Measurements from ENCODE around the gene DPY19L1. TPM values are rescaled to one million over a fixed set of nuclear protein-coding genes. Genes with fewer than 3 reads are reported as not detected.
"Not testable (repeated sequence)": the region's sequence is repeated elsewhere in the genome, so short reads cannot be mapped to it uniquely, and the experiment has no call there.

Gene DPY19L1
- total RNA-seq, 2 donors from 2014 or later = 13.9 to 32.5 TPM

GRCh38 chr7:35011085-35011484, 26.2 kb downstream of the DPY19L1 start:
- H3K27ac ChIP-seq = no peak overlapping the region
- H3K4me3 ChIP-seq = no peak overlapping the region
- DNase-seq (ENCODE audit: low spot score) (no peak), ATAC-seq (ENCODE audit: insufficient number of reproducible peaks, low FRiP score, low read depth) (no peak)
- H3K9me3 ChIP-seq = no peaks in the 10 kb centered on the region
- no peak for TF ChIP-seq CTCF (IDR thresholded peaks at IDR 0.05)
- no peaks in the 10 kb centered on the region for H3K4me1 ChIP-seq (ENCODE audit: control insufficient read depth in 1 of 2, low read depth in 2 of 2)
- no peaks in the 10 kb centered on the region for H3K27me3 ChIP-seq (replicated peaks; ENCODE audit: insufficient read depth)
- peaks cover 5% of the 10 kb centered on the region for H3K36me3 ChIP-seq

GRCh38 chr7:35007768-35008167, 29.5 kb downstream of the DPY19L1 start:
- no peaks in the 10 kb centered on the region for H3K9me3 ChIP-seq
- H3K4me3 ChIP-seq = no peak overlapping the region
- no peak for TF ChIP-seq CTCF (IDR thresholded peaks at IDR 0.05)
- no peak overlapping the region for H3K27ac ChIP-seq
- ATAC-seq (ENCODE audit: insufficient number of reproducible peaks, low FRiP score, low read depth) (no peak), DNase-seq (ENCODE audit: low spot score) (no peak)
- H3K4me1 ChIP-seq (ENCODE audit: control insufficient read depth in 1 of 2, low read depth in 2 of 2) = peaks cover 11 to 16% of the 10 kb centered on the region in 2 donors
- H3K27me3 ChIP-seq (replicated peaks; ENCODE audit: insufficient read depth) = no peaks in the 10 kb centered on the region
- H3K36me3 ChIP-seq = peaks cover 4% of the 10 kb centered on the region

GRCh38 chr7:35004531-35005095, 32.7 kb downstream of the DPY19L1 start:
- Histone ChIP-seq H3K36me3 (no peaks in the 10 kb centered on the region), H3K4me1 (ENCODE audit: control insufficient read depth in 1 of 2, low read depth in 2 of 2) (peaks cover 11 to 16% of the 10 kb centered on the region in 2 donors), H3K27ac (peak overlapping the region in 1 of 2 donors; percentile 37), H3K27me3 (replicated peaks; ENCODE audit: insufficient read depth) (no peaks in the 10 kb centered on the region), H3K4me3 (no peak overlapping the region), H3K9me3 (no peaks in the 10 kb centered on the region)
- TF ChIP-seq CTCF (IDR thresholded peaks at IDR 0.05) = no peak
- no peak for DNase-seq (ENCODE audit: low spot score)
- no peak for ATAC-seq (ENCODE audit: insufficient number of reproducible peaks, low FRiP score, low read depth)

- Histone ChIP-seq H3K9me3 (no peaks in the 10 kb centered on the region), H3K27ac (peak overlapping the region; percentile 37 to 56), H3K27me3 (replicated peaks; ENCODE audit: insufficient read depth) (no peaks in the 10 kb centered on the region), H3K4me3 (no peak overlapping the region), H3K36me3 (no peaks in the 10 kb centered on the region), H3K4me1 (ENCODE audit: control insufficient read depth in 1 of 2, low read depth in 2 of 2) (peaks cover 11 to 16% of the 10 kb centered on the region in 2 donors)
- TF ChIP-seq CTCF (IDR thresholded peaks at IDR 0.05) = no peak
- ATAC-seq (ENCODE audit: insufficient number of reproducible peaks, low FRiP score, low read depth) (peak; percentile 75), DNase-seq (ENCODE audit: low spot score) (no peak)
Measured at GRCh38 chr7:35003679-35004303, 33.5 kb downstream of the DPY19L1 start.

GRCh38 chr7:35003177-35003650, 34.1 kb downstream of the DPY19L1 start:
- ATAC-seq (ENCODE audit: insufficient number of reproducible peaks, low FRiP score, low read depth) = peak; percentile 18
- Histone ChIP-seq H3K4me1 (ENCODE audit: control insufficient read depth in 1 of 2, low read depth in 2 of 2) (peaks cover 11 to 16% of the 10 kb centered on the region in 2 donors), H3K27ac (peak overlapping the region; percentile 37 to 56)
- H3K27me3 ChIP-seq (replicated peaks; ENCODE audit: insufficient read depth); H3K36me3 ChIP-seq; DNase-seq (ENCODE audit: low spot score); H3K9me3 ChIP-seq; H3K4me3 ChIP-seq: not testable (repeated sequence)

GRCh38 chr7:34998335-34998734, 39.0 kb downstream of the DPY19L1 start:
- not testable (repeated sequence) for DNase-seq (ENCODE audit: low spot score); H3K9me3 ChIP-seq; H3K27me3 ChIP-seq (replicated peaks; ENCODE audit: insufficient read depth); H3K4me1 ChIP-seq (ENCODE audit: control insufficient read depth in 1 of 2, low read depth in 2 of 2); ATAC-seq (ENCODE audit: insufficient number of reproducible peaks, low FRiP score, low read depth); H3K4me3 ChIP-seq; H3K36me3 ChIP-seq; H3K27ac ChIP-seq

- H3K36me3 ChIP-seq; H3K9me3 ChIP-seq; ATAC-seq (ENCODE audit: insufficient number of reproducible peaks, low FRiP score, low read depth); H3K27me3 ChIP-seq (replicated peaks; ENCODE audit: insufficient read depth); H3K4me3 ChIP-seq; H3K4me1 ChIP-seq (ENCODE audit: control insufficient read depth in 1 of 2, low read depth in 2 of 2); H3K27ac ChIP-seq; DNase-seq (ENCODE audit: low spot score): not testable (repeated sequence)
Measured at GRCh38 chr7:34996423-34997090, 40.7 kb downstream of the DPY19L1 start.

Data from thoracic aorta (tissue), 2 donors.